GM12892 (cell line): ENCODE measurements around the gene SUPV3L1.

Experiments
- POLR2A ChIP-seq: IDR thresholded peaks from 2 replicates; pipeline ENCODE4 v1.6.1; 2011; ENCODE audit warnings: low read depth, low read length, control low read depth
- POLR2AphosphoS5 ChIP-seq: IDR thresholded peaks from 2 replicates; pipeline ENCODE4 v1.6.1; 2011; ENCODE audit warnings: low read depth, low read length, control low read depth
- TAF1 ChIP-seq: IDR thresholded peaks from 2 replicates; pipeline ENCODE4 v1.6.1; 2011; ENCODE audit warnings: low read depth, mild to moderate bottlenecking, control low read depth, low read length, borderline replicate concordance

DNA sequence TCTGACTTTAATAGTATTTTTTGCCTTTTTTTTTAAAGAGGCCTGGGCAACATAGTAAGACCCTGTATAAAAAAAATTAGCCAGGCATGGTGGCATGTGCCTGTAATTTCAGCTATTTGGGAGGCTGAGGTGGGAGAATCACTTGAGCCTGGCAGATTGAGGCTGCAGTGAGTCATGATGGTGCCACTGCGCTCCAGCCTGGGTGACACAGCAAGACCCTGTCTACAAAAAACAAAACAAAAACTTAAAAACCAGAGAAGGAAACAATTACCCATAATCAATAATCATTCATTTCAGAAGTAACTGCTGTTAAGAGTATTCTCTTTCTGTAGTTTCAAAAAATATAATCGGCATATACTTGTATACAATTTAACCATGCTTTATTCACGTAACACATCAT, 28.1 kb upstream of the SUPV3L1 start:
- TF ChIP-seq POLR2AphosphoS5 (no peak), POLR2A (no peak), TAF1 (no peak)
